Natural killer cell (primary cell): ENCODE data around the gene WNT7A. TPM values are rescaled to one million over a fixed set of nuclear protein-coding genes. Genes with fewer than 3 reads are reported as not detected.

ENCODE experiments used
- ATAC-seq, 3 donors: fragments of 150-1000 bp in 2 of 3; fragments of 200-7000 bp in 1 of 3; cut with Tn5 transposase; 1 replicate in 1 of 3; 2 replicates in 2 of 3; pipeline ENCODE4 v1.10.0; 2021; ENCODE audit warnings: mild to moderate bottlenecking in 2 of 3, moderate library complexity in 2 of 3
- DNase-seq, 2 donors: peaks; one replicate each; pipeline versions ENCODE4 v3.0.0 to v3.0.0-alpha.2; 2013 to 2021; ENCODE audit warnings: mixed read lengths in 1 of 2
- H3K27ac ChIP-seq: one replicate; pipeline ENCODE4 v1.5.1; 2013; ENCODE audit warnings: mild to moderate bottlenecking, low read length
- H3K27me3 ChIP-seq: one replicate; pipeline ENCODE4 v1.6.1; 2013; ENCODE audit warnings: low read length; ENCODE audit not compliant: control insufficient read depth, insufficient read depth
- H3K36me3 ChIP-seq: one replicate; pipeline ENCODE4 v1.6.1; 2013; ENCODE audit warnings: low read length; ENCODE audit not compliant: control insufficient read depth, insufficient read depth
- H3K4me1 ChIP-seq: one replicate; pipeline ENCODE4 v1.6.1; 2013; ENCODE audit warnings: low read length; ENCODE audit not compliant: control insufficient read depth, insufficient read depth
- H3K4me3 ChIP-seq: one replicate; pipeline ENCODE4 v1.5.1; 2013; ENCODE audit warnings: low read length
- H3K9me3 ChIP-seq: one replicate; pipeline ENCODE4 v1.6.1; 2013; ENCODE audit warnings: low read length; ENCODE audit not compliant: control insufficient read depth, insufficient read depth
- H3K27ac Mint-ChIP-seq, 2 donors: one replicate each; pipeline ENCODE4 v1.8.0; 2022; ENCODE audit warnings: mild to moderate bottlenecking in 2 of 2, mixed read lengths in 2 of 2, moderate library complexity in 1 of 2
- H3K27me3 Mint-ChIP-seq, 2 donors: one replicate each; pipeline ENCODE4 v1.8.0; 2022; ENCODE audit warnings: low read depth in 2 of 2, mixed read lengths in 2 of 2
- H3K36me3 Mint-ChIP-seq: one replicate; pipeline ENCODE4 v1.8.0; 2022; ENCODE audit warnings: mixed read lengths
- H3K4me1 Mint-ChIP-seq, 2 donors: one replicate each; pipeline ENCODE4 v1.8.0; 2022; ENCODE audit warnings: mixed read lengths in 2 of 2
- H3K4me3 Mint-ChIP-seq: one replicate; pipeline ENCODE4 v1.8.0; 2022; ENCODE audit warnings: mild to moderate bottlenecking, moderate library complexity, mixed read lengths
- H3K9me3 Mint-ChIP-seq, 2 donors: one replicate each; pipeline ENCODE4 v1.8.0; 2022; ENCODE audit warnings: mixed read lengths in 2 of 2
- WGBS: methylation state at CpG from one replicate; pipeline ENCODE4 v1.1.7; 2013; ENCODE audit warnings: missing lambda C conversion rate; ENCODE audit not compliant: insufficient coverage; 5-methylcytosine and 5-hydroxymethylcytosine counted together
- intact Hi-C: fragments of 100-400 bp; cut with micrococcal nuclease; formaldehyde crosslinking; loops from one replicate; pipeline ENCODE4 v1.14.2; 2022
- total RNA-seq, 4 donors: library from RNA; stranded (reverse); fragments of 120-200 nt in 1 of 4; gene quantifications; one replicate each; pipeline versions ENCODE4 v1.2.3 to v1.2.4, GENCODE V29; 2013 to 2022
- TF ChIP-seq, protein P1 (sequence below): fragments of 200-600 bp; IDR thresholded peaks from one replicate; pipeline ENCODE4 v1.8.0; 2022; ENCODE audit warnings: antibody characterized with exemption

Gene WNT7A
- total RNA-seq, 3 donors from 2014 or later (not counting 1 experiment from before 2014, with no cell fraction given), result 0.18 to 0.45 TPM; not detected in 1

DNA sequence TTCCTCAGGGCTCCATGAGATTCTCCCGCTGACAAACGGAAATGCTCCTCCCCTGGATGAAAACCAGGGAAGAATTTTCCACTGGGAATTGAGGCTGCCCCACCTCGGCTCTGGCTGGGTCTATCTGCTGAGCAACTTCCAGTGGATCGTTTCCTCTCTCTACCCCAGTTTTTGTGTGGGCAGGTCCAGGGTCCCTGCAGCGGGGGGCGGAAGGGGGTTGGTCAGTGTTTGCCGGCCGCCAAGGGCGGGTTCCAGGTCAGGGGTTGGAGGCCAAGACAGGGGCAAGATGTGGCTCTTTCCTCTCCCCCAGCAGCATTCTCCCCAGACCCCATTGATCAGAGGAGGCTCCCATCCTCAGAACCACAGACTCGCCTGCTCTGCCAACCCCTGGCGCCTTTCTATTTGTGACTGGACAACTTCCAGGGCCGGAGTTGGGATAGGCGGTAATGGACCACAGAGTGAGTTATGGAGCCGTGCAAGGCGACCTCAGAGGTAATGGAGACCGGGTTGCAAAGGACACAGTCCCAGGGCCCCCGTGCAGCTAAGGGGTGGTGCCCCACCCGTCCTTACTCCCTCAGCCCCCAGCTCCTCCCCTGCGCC, 92.2 kb downstream of the WNT7A start:
- no peak for DNase-seq
- Mint-ChIP-seq H3K4me3 (no peak overlapping the region), H3K27ac (no peak overlapping the region), H3K27me3 (peaks cover 10 to 16% of the 10 kb centered on the region in 2 donors), H3K9me3 (no peaks in the 10 kb centered on the region), H3K4me1 (peaks cover 0 to 2% of the 10 kb centered on the region in 2 donors), H3K36me3 (no peaks in the 10 kb centered on the region)
- H3K9me3 ChIP-seq, result no peaks in the 10 kb centered on the region
- no peaks in the 10 kb centered on the region for H3K27me3 ChIP-seq
- TF ChIP-seq, protein P1, sequence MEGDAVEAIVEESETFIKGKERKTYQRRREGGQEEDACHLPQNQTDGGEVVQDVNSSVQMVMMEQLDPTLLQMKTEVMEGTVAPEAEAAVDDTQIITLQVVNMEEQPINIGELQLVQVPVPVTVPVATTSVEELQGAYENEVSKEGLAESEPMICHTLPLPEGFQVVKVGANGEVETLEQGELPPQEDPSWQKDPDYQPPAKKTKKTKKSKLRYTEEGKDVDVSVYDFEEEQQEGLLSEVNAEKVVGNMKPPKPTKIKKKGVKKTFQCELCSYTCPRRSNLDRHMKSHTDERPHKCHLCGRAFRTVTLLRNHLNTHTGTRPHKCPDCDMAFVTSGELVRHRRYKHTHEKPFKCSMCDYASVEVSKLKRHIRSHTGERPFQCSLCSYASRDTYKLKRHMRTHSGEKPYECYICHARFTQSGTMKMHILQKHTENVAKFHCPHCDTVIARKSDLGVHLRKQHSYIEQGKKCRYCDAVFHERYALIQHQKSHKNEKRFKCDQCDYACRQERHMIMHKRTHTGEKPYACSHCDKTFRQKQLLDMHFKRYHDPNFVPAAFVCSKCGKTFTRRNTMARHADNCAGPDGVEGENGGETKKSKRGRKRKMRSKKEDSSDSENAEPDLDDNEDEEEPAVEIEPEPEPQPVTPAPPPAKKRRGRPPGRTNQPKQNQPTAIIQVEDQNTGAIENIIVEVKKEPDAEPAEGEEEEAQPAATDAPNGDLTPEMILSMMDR, result no peak
- no peak overlapping the region for H3K27ac ChIP-seq
- H3K4me1 ChIP-seq, result no peaks in the 10 kb centered on the region
- intact Hi-C loops, result no loop called here
- no peaks in the 10 kb centered on the region for H3K36me3 ChIP-seq
- no peak for ATAC-seq
- 81% methylated on average over 19 of the region's 19 CpGs for WGBS
- H3K4me3 ChIP-seq, result no peak overlapping the region

DNA sequence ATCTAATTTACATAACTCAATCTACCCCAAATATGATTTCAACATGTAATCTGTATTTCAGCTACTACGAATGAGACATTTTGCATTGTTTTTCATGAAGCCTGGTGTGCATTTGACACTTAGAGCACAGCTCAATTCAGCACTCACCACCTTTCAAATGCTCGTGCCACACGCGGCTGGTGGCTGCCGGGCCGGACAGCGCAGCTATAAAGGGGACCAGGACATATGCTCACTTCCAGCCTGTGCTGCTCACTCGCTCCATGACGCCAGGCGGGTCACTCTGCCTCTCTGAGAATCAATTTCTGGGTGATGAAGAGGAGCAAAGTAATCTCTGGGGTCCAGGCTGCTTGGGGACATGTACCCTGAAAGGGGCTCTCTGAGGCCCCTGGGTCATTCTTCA, 93.1 kb downstream of the WNT7A start:
- Mint-ChIP-seq H3K36me3 (no peaks in the 10 kb centered on the region), H3K27ac (no peak overlapping the region), H3K4me3 (no peak overlapping the region), H3K4me1 (peaks cover 0 to 5% of the 10 kb centered on the region in 2 donors), H3K9me3 (no peaks in the 10 kb centered on the region), H3K27me3 (peaks cover 16 to 19% of the 10 kb centered on the region in 2 donors)
- ATAC-seq (no peak), DNase-seq (no peak)
- TF ChIP-seq, protein P1, result no peak
- H3K36me3 ChIP-seq, result no peaks in the 10 kb centered on the region
- no peaks in the 10 kb centered on the region for H3K9me3 ChIP-seq
- 90% methylated on average over 10 of the region's 10 CpGs for WGBS
- H3K4me3 ChIP-seq, result no peak overlapping the region
- intact Hi-C loops, result no loop called here
- H3K27me3 ChIP-seq, result no peaks in the 10 kb centered on the region
- no peak overlapping the region for H3K27ac ChIP-seq
- no peaks in the 10 kb centered on the region for H3K4me1 ChIP-seq

DNA sequence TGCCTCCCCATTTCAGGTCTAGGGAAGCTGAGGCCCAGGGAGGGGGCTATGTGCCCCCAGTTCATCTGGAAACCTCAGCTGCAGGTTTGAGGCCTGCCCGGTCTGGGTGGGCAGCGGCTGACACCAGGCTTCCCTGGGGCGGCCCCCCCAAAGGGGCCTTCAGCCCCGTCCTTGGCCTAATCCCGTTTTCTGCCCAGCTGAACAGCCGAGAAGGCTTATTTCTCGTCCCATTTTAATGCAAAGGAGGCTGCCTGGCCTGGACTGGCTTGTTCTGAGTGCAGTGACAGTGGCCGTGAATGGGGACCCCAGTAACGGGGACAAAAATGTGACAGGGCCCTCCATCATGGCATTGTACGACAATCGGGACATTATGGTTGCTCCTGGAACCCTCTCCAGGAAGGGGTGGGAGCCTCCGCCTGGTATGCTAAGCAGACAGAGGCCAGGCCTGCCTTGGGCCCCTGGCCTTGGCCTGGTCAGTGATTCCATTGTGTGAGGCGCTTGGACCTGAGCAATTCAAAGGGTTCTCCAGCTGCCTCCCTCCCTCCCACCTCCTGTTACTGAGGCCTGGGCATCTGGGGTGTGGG, 93.9 kb downstream of the WNT7A start:
- 90% methylated on average over 13 of the region's 13 CpGs for whole genome bisulfite sequencing
- H3K27me3 Mint-ChIP-seq, result peaks cover 23 to 25% of the 10 kb centered on the region in 2 donors
- Histone ChIP-seq H3K27me3 (no peaks in the 10 kb centered on the region), H3K4me1 (no peaks in the 10 kb centered on the region), H3K36me3 (no peaks in the 10 kb centered on the region), H3K4me3 (no peak overlapping the region), H3K27ac (no peak overlapping the region), H3K9me3 (no peaks in the 10 kb centered on the region)
- TF ChIP-seq, protein P1, result no peak
- peaks cover 0 to 5% of the 10 kb centered on the region in 2 donors for H3K4me1 Mint-ChIP-seq
- intact Hi-C loops, result no loop called here
- no peak overlapping the region for H3K4me3 Mint-ChIP-seq
- H3K27ac Mint-ChIP-seq, result no peak overlapping the region
- ATAC-seq, result no peak
- no peaks in the 10 kb centered on the region for H3K9me3 Mint-ChIP-seq
- no peak for DNase-seq
- no peaks in the 10 kb centered on the region for H3K36me3 Mint-ChIP-seq
